GM19328 (cell line): ENCODE results near the gene CADPS2.
"Not testable (repeated sequence)": the region's sequence is repeated elsewhere in the genome, so short reads cannot be mapped to it uniquely, and the experiment has no call there.

Experiments used
- ATAC-seq: cut with Tn5 transposase; IDR thresholded peaks from one replicate; pipeline ENCODE4 v1.9.1; 2021; ENCODE audit warnings: mild to moderate bottlenecking, moderate library complexity; ENCODE audit not compliant: unreplicated experiment

Gene CADPS2

DNA sequence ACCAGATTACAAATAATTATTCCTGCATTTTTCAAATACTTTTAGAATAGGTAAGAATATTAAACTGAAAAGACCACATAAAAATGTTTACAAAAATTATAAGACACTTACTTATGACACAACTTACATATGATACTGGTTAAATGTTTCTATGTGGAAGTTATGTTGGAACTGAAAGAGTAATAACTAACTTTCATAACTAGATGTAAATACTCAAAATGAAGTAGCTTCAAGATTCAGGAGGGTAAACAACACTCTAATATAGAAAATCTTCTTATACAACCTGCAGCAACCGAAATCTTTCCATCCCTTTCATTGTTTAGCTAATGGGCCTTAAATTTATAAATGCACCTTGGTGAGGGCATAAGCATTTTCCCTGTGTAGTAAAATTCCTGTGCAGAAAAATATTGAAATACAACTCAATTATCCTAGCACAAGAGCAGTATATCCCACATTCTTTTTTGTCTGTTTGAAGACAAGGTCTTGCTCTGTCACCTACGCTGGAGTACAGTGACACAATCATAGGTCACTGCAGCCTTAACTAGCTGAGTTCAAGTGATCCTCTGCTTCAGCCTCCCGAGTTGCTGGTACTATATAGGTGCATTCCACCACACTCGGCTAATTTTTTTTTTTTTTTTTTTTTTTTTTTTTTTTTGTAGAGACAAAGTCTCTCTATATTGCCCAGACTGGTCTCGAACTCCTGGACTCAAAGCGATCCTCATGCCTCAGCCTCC lies 168.7 kb downstream of the CADPS2 start:
- ATAC-seq: no peak

DNA sequence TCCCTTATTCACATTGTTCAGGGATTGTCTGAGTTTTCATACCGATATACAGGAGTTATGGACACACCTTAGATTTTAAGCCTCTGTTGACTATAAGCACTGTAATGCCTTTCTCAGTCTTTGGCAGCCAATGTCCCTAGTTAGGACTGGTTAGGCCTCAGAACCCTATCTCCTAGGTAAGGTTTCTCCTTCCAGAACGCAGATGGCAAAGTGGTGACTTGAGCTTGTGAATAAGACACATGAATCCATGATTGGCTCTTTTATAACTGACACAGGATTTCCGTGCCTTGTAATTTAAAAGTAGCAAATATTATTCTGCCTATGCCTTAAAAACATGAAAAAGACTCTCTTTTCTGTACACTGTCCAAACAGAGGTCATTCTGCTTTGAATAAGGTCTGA lies 171.1 kb downstream of the CADPS2 start:
- ATAC-seq: no peak

DNA sequence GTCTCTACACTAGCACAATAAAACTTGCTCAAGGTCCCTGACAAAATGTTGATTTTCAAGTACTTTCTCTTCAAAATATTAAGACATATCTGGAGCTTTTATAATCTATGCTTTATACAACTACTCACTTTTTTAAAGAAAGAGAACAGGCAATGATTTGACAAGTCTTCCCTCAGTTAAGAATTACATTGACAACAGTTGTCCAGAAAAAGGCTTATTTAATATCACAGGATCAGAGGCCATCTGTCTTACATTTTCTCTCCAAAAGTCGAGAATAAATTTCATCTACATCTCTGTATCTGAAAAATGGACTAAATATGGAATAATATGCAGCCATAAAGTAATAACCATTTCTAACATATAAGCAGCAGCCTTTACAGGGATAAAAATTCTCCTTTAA lies 175.3 kb downstream of the CADPS2 start:
- no peak for ATAC-seq

GRCh38 chr7:122709930-122710646 lies 176.2 kb downstream of the CADPS2 start:
- ATAC-seq: no peak

GRCh38 chr7:122706836-122707235 lies 179.4 kb downstream of the CADPS2 start:
- no peak for ATAC-seq

DNA sequence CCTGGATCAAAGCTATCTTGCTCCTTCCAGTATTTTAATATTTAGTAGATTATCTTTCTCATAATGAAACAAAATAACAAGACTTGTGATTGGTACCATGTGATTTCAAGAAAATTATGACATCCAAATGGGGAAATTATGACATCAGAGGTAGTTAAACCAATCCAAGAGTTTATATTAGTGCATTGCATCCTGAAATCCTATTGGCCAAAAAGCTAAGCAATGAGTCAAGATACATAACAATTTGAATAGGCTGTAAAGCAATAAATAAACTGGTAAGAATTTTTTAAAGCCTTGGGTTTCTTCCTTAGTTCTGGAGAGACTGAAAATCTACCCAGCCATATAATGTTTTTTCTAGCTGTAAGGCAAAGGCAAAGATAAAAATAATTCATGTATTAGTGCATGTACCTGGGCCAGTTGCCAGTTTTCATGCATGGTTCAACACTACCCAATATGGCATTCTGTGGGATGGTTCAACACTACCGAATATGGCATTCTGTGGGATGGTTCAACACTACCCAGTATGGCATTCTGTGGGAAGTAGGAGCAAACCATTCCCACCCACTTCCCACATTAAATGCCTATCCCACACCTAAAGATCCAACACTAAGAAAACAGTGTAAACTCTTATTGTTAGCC lies 183.3 kb downstream of the CADPS2 start, which contains the start of gene RNF148:
RNF148 (minus strand) TSS at position 51 of the 639 bp plus-strand sequence. CDS start 172 bp downstream, outside the sequence.
- ATAC-seq: no peak

DNA sequence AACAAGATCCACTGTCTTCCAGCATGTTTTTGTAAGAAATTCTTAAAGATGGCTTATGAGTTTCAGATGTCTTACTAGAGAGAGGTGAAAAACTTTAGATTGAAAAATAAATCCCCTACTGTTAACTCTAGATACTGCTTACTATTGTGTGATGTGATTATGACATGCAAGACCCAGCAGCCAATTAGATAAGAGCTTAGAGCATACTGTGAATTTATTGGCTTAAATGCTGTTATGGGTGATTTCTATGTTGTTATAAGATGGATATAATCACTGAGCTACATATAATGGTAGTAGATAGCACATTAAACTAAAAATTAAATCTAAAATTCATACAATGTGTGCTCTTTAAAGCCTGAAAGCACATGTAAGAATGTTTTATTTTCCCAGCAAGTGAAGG lies 187.2 kb downstream of the CADPS2 start, which contains the start of gene RNF133:
RNF133 (minus strand) TSS at position 101 of the 400 bp plus-strand sequence. CDS start 199 bp downstream, outside the sequence.
- ATAC-seq: no peak

- ATAC-seq: no peak
Measured at GRCh38 chr7:122695816-122696215, 190.4 kb downstream of the CADPS2 start.

DNA sequence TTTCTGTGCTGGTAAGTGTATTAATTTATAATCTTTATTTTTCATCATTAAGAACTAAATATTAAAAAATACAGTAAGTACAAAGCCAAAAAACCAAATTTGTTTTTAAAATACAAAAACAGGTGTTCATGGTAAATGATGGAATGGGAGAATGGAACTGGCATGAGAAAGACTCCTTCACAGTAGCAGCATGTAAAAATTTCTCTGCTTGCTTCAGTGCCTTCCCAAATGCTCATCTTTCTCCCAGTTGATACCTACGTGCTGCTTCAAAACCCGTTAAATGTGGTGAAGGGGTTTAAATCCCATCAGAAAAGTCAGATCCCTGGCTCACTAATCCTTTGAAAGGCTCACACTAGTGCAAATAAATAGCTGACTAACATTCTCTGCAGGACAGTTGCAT lies 191.6 kb downstream of the CADPS2 start:
- no peak for ATAC-seq

DNA sequence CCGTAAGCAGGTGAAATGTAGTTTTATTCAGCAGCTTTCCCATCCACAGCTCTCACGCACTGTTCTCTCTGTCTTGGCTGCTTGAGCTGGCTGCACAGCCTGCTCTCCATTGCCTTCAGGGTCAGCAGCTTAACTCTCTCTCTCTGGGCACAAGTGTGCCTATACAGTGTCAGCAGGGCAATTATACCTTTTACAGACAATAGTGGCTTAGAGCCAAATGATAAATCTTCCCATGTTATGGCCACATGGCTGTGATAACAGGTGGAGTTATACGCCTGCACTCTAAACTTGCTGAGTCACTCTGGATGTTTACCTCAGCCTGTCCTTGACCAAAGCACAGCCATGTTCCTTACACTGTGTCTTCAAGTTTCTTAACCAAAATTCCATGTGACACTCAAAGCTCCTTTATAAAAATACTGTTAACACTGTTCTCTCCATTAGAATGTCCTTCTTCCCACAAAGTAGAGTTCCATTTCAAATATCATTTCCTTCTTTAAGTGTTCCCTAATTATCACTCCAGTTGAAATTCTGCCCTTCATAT lies 193.4 kb downstream of the CADPS2 start:
- ATAC-seq: no peak

DNA sequence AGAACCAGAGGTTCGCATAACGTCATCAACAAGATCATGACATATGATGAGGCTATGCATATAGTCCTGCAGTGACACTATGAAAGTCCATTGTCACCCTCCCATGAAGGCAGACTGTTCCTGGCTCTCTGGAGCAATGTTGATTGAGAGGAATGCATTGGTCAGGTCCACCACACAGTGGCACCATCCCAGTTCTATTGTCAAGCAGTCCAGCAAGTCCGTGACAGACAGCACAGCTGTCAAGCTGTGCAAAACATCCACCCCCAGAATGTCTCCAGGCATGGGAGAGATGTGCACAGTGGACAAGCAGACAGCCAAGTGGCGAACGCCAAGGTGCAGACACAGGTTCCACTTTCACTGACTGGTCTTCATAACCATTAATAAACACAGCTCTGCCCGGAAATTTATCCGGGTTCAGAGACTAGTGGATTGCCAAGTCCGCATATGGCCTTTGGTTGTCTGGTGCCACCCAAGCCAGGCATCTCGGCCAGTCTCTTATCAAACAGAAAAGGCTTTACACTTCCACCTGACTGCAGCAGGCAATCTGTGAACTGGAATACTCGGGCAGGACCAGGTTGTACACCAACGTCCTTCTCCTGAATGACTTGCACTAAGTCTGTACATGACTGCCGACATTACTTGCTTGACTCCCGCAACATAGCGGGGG lies 194.6 kb downstream of the CADPS2 start:
- no peak for ATAC-seq

DNA sequence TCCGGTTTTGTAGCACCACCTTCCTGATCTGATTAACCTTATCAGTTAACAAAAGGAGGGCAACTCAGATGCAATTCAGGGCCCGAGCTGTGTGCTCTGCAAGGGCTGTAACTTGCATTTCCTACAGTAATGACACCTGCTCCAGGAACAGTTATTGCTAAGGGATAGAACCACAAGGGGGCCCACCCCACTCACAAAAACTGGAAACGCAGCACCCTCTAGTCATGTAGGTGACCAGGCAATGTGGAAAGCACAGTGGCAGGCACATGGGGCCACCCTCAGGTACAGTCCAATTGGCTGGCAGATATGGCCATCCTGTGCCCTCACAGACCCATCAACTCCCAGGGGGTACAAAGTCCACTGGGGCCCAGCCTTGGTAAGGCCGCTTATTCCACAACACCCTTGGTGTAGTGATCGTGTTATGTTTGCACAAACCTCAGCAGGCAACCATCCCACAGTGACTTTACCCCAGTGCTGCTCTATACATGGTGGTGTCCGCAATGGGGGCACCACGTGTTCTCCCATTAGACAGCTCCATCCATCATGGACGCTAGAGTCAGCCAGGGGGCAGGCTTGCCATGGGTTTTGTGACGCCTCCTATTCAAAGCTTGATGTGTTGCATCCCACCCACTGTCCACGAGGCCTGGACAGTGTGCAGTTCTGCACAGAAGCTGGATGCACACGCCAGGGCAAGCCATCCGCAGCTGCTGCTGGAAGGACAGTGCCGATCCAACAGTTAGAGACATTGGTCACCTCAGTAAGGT lies 196.7 kb downstream of the CADPS2 start:
- ATAC-seq: no peak

DNA sequence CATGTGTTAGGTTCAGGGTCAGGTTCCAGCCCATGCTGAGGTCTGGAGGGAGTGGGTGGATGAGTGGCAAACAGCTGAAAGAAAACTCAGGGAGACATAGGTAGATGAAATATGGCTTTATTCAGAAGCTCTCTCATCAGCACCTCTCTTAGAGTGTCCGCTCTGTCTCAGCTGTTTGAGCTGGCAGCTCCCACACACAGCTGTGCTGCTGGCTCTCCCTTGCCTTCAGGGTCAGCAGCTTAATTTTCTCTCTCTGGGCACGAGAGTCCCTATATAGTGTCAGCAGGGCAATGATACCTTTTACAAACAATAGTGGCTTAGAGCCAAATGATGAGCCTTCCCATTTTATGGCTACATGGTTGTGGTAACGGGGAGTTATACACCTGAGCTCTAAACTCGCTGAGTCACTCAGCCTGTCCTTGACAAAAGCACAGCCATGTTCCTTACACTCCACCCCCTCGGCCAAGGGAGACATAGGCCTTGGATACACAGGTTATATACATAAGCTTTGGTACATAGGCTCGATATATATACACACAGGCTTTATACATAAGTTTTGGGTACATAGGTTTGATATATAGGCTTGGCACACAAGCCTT lies 197.8 kb downstream of the CADPS2 start:
- ATAC-seq: no peak

- no peak for ATAC-seq
Measured at GRCh38 chr7:122686360-122686878, 199.8 kb downstream of the CADPS2 start.

DNA sequence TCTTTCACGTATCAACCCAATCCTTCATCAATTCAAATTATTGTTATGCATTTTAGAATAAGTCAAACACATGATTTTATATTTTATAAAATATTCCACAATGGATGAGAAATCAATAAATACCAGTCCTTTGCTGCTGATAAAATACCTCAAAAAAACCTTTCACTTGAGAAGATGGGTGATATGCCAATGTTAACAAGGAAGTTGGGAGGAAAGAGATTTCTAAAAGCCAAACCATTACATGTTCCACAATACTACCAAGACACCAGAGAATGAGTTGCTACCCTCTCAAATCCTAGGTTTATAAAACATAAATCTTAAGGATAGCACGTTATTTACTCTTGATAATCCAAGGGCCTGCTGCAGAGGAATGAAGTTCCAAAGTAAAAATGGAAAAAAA lies 201.8 kb downstream of the CADPS2 start:
- no peak for ATAC-seq

GRCh38 chr7:122682815-122683550 lies 203.3 kb downstream of the CADPS2 start:
- no peak for ATAC-seq

GRCh38 chr7:122681186-122681585 lies 205.1 kb downstream of the CADPS2 start:
- ATAC-seq: not testable (repeated sequence)

DNA sequence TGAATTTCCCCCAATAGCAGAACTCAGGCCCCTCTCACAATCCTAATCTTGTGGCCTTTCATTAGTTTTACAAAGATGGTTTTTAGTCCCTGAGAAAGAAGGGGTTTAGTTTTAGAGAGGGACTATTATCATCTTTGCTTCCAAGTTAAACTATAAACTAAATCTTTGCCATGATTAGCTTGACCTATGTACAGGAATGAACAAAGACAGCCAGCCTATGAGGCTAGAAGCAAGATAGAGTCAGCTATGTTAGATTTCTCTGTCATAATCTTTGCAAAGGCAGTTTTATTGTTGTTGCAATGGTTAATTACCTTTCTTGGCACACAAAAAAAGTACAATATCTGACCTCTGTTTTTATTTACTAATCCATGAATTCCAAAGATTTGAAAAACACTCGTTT lies 206.4 kb downstream of the CADPS2 start:
- ATAC-seq: no peak

GRCh38 chr7:122679269-122679709 lies 207.0 kb downstream of the CADPS2 start:
- not testable (repeated sequence) for ATAC-seq
